Loucy (cell line): ENCODE data around the gene BLTP2.

Experiments used
- H2AFZ ChIP-seq: fragments of 200-600 bp; sonication (generic); 2 replicates; pipeline ENCODE4 v1.6.0; 2016; ENCODE audit warnings: antibody characterized with exemption, mild to moderate bottlenecking, low read length, moderate library complexity
- H3F3A ChIP-seq: fragments of 200-600 bp; 2 replicates; pipeline ENCODE4 v1.6.0; 2016; ENCODE audit warnings: antibody characterized with exemption, low read depth, mild to moderate bottlenecking
- H3K27me3 ChIP-seq: fragments of 200-600 bp; sonication (generic); 2 replicates; pipeline ENCODE4 v1.6.1; 2014; ENCODE audit warnings: low read length, mild to moderate bottlenecking; ENCODE audit not compliant: insufficient read depth, poor library complexity, severe bottlenecking
- H3K36me3 ChIP-seq: fragments of 200-600 bp; sonication (generic); 2 replicates; pipeline ENCODE4 v1.6.1; 2016; ENCODE audit warnings: low read length; ENCODE audit not compliant: insufficient read depth
- H3K4me1 ChIP-seq: fragments of 200-600 bp; sonication (generic); 2 replicates; pipeline ENCODE4 v1.5.1; 2014; ENCODE audit warnings: low read length, mild to moderate bottlenecking; ENCODE audit not compliant: insufficient read depth, poor library complexity, severe bottlenecking
- H3K4me2 ChIP-seq: fragments of 200-600 bp; sonication (generic); 2 replicates; pipeline ENCODE4 v1.6.0; 2014; ENCODE audit warnings: antibody characterized with exemption, low read length, low read depth, mild to moderate bottlenecking; ENCODE audit not compliant: poor library complexity, severe bottlenecking
- H3K4me3 ChIP-seq: fragments of 200-600 bp; sonication (generic); 2 replicates; pipeline ENCODE4 v1.5.1; 2014; ENCODE audit warnings: low read length, mild to moderate bottlenecking, mixed read lengths; ENCODE audit not compliant: poor library complexity, severe bottlenecking
- H3K79me2 ChIP-seq: fragments of 200-600 bp; sonication (generic); 2 replicates; pipeline ENCODE4 v1.6.1; 2014; ENCODE audit warnings: low read length; ENCODE audit not compliant: insufficient read depth
- H3K9ac ChIP-seq: fragments of 200-600 bp; sonication (generic); 2 replicates; pipeline ENCODE4 v1.6.0; 2014; ENCODE audit warnings: mild to moderate bottlenecking, low read depth, low read length, moderate library complexity; ENCODE audit not compliant: poor library complexity, severe bottlenecking
- H3K9me2 ChIP-seq: fragments of 200-600 bp; sonication (generic); replicated peaks from 2 replicates; pipeline ENCODE4 v1.6.1; 2016; ENCODE audit warnings: low read depth, low read length, mixed read lengths
- H3K9me3 ChIP-seq: fragments of 200-600 bp; sonication (generic); 2 replicates; pipeline ENCODE4 v1.6.1; 2014; ENCODE audit warnings: mild to moderate bottlenecking, antibody characterized with exemption, low read length, low read depth; ENCODE audit not compliant: insufficient read depth
- H4K20me1 ChIP-seq: fragments of 200-600 bp; sonication (generic); 2 replicates; pipeline ENCODE4 v1.6.0; 2014; ENCODE audit warnings: antibody characterized with exemption, low read length, mild to moderate bottlenecking; ENCODE audit not compliant: insufficient read depth, poor library complexity, severe bottlenecking
- CTCF ChIP-seq: fragments of 200-600 bp; sonication (generic); conservative IDR thresholded peaks from 2 replicates; pipeline ENCODE4 v1.5.1; 2014; ENCODE audit warnings: mild to moderate bottlenecking, antibody characterized with exemption, low read length
- EZH2phosphoT487 ChIP-seq: fragments of 200-600 bp; IDR thresholded peaks from 2 replicates; pipeline ENCODE4 v1.6.1; 2018; ENCODE audit warnings: antibody characterized with exemption, mild to moderate bottlenecking, moderate library complexity, borderline replicate concordance

BLTP2 gene

GRCh38 chr17:28657756-28658155 is 12.8 kb upstream of the BLTP2 start:
- Histone ChIP-seq H3K4me2 (no peak overlapping the region), H3F3A (no peaks in the 10 kb centered on the region), H2AFZ (no peak overlapping the region), H3K9me2 (no peaks in the 10 kb centered on the region), H3K4me1 (peaks cover 18% of the 10 kb centered on the region), H3K36me3 (no peaks in the 10 kb centered on the region; the same call in 1 of the 2 replicates), H3K9ac (no peak overlapping the region), H4K20me1 (peaks cover 17% of the 10 kb centered on the region), H3K27me3 (no peaks in the 10 kb centered on the region), H3K79me2 (peaks cover 40% of the 10 kb centered on the region), H3K9me3 (no peaks in the 10 kb centered on the region), H3K4me3 (no peak overlapping the region)
- no peak for TF ChIP-seq EZH2phosphoT487
- no peak for TF ChIP-seq CTCF

GRCh38 chr17:28655160-28655559 is 10.2 kb upstream of the BLTP2 start:
- H3K4me2 ChIP-seq, result no peak overlapping the region
- H3K9me3 ChIP-seq, result no peaks in the 10 kb centered on the region
- no peaks in the 10 kb centered on the region; the same call in 1 of the 2 replicates for H3K36me3 ChIP-seq
- TF ChIP-seq EZH2phosphoT487 (no peak), CTCF (no peak)
- H3K79me2 ChIP-seq, result peaks cover 20% of the 10 kb centered on the region
- H3K4me3 ChIP-seq, result no peak overlapping the region
- peaks cover under 1% of the 10 kb centered on the region for H3K4me1 ChIP-seq
- no peaks in the 10 kb centered on the region for H3K9me2 ChIP-seq
- H2AFZ ChIP-seq, result no peak overlapping the region
- H3F3A ChIP-seq, result no peaks in the 10 kb centered on the region
- H3K27me3 ChIP-seq, result no peaks in the 10 kb centered on the region
- H3K9ac ChIP-seq, result no peak overlapping the region
- H4K20me1 ChIP-seq, result no peaks in the 10 kb centered on the region

- H3K9me3 ChIP-seq, result no peaks in the 10 kb centered on the region
- TF ChIP-seq EZH2phosphoT487, result no peak
- no peak for TF ChIP-seq CTCF
- peaks cover 7% of the 10 kb centered on the region; the same call in 1 of the 2 replicates for H3K36me3 ChIP-seq
- H3K4me2 ChIP-seq, result no peak overlapping the region
- H3K4me3 ChIP-seq, result no peak overlapping the region
- H3K9me2 ChIP-seq, result no peaks in the 10 kb centered on the region
- peaks cover 23% of the 10 kb centered on the region for H3K79me2 ChIP-seq
- H3F3A ChIP-seq, result no peaks in the 10 kb centered on the region
- H3K27me3 ChIP-seq, result no peaks in the 10 kb centered on the region
- H3K9ac ChIP-seq, result no peak overlapping the region
- peaks cover 6% of the 10 kb centered on the region for H4K20me1 ChIP-seq
- no peak overlapping the region for H2AFZ ChIP-seq
- H3K4me1 ChIP-seq, result peaks cover 19% of the 10 kb centered on the region
Measured at GRCh38 chr17:28648698-28649097, 3.7 kb upstream of the BLTP2 start.
